HG02870 (cell line): Measurements from ENCODE around the gene SP3.

Experiments
- ATAC-seq: cut with Tn5 transposase; IDR thresholded peaks from one replicate; pipeline ENCODE4 v1.9.1; 2021; ENCODE audit warnings: mild to moderate bottlenecking, moderate library complexity; ENCODE audit not compliant: unreplicated experiment

Gene SP3

GRCh38 chr2:173997269-173997668 is 32.1 kb upstream of the SP3 start:
- peak; percentile 86 for ATAC-seq

DNA sequence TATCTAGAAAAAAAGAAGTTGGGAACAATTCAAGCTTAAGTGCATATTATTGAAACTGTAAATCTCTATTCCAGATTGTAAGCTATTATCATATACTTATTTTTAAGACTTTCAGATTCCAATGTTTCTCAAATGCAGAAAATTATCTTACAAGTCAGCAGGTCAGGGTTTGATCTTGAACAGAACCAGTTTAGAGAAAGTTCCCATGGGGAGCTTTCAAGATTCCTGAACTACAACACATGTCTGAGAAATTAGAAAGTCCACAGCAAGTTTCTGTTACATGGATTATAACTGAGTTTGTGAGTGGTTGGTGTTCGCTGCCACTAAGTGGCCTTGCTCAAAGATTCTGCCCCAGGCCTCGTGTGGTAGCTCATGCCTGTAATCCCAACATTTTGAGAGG is 31.6 kb upstream of the SP3 start:
- no peak for ATAC-seq

DNA sequence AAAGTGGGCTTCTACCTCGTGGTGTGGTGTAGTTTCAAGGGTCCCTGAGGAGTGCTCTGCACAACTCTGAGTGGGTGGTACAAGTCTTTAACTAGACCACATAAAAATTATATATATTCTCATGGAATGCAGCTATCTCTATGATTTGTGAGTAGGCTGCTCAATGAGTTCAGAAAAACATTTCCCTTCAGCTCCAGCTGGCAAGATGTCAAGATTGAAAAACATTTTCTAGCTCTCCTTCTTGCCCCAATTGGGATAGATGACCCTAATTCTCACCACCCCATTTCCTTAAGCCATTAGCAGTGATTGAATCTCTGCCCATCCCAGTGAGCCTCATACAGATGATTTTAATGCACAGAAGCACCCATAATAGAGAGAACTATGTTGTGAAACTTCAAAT is 28.3 kb upstream of the SP3 start:
- no peak for ATAC-seq

- ATAC-seq = no peak
These were observed 26.8 kb upstream of the SP3 start for GRCh38 chr2:173991856-173992588.

DNA sequence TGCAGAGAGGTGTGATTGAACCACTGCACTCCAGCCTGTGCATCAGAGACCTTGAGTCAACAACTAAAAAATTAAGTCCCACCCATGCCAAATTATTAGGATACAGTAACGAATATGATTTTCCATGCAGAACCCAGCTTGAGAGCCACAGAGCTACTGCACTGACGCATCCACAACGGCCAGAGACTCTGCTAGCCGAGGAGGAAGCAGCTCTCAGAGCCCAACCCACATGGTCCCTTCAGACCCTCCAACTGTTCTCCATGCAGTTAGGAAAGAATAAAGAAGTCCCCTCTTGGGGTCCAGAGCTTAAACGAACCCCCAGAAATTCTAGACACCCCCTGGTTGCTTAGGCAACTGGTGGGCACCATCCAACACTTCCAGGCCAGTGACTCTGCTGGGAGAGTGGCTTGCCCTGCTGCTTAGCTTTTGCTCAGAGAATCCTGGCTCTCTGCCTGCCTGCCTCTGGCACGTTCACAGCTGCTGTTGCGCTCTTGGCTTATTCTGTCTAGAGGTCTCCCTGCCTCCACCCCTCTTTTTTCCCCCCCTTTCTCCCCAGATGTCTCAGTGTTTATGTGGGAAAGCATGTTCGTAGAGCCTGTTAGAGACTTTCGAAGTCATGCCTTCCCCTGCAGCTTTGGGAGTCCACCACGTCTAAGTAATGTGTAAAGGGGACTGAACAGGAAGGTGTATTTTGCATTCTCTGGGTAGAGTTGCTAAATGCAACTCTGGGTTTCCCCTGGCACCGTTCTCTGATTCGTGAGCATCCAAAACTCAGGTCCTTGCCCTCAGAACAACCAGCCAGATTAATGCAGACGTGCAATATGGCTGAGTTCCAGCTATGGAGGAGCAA is 26.0 kb upstream of the SP3 start:
- peak; percentile 62 for ATAC-seq

DNA sequence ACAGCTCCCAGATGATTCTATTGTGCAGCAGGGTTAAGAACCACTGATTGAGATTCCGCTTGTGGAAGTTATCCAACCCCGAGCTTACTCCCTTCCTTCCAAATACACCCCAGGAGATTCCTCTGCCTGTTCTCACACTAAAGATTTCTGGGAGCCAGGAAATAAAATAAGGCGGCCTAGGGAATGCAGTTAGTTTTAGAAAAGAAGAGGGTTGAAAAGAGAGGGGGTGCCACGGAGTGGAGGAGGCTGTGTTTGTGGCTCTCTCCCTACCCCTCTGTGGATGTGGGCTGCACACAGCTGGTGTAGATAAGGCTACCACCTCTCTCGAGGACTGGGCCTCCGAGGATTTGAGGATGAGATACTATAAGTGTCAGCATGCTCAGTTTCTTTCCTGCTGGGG is 25.1 kb upstream of the SP3 start:
- no peak for ATAC-seq

DNA sequence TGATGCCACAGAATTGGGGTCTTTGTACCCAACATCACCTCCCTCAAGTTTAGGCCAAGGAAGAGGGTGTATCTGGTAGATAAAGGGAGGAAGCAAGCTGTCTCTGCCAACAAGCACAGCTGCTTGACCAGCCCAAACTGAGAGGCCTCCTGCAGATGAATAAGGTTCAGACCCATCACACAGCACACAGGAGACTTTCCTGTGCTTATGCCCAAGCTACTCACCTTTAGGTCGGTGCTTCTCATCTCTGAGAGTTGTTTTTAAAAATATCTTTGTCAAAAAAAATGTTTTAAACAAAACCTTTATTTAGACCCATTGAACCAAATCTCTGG is 24.7 kb upstream of the SP3 start:
- no peak for ATAC-seq

GRCh38 chr2:173989160-173989883 is 24.1 kb upstream of the SP3 start:
- ATAC-seq = no peak

DNA sequence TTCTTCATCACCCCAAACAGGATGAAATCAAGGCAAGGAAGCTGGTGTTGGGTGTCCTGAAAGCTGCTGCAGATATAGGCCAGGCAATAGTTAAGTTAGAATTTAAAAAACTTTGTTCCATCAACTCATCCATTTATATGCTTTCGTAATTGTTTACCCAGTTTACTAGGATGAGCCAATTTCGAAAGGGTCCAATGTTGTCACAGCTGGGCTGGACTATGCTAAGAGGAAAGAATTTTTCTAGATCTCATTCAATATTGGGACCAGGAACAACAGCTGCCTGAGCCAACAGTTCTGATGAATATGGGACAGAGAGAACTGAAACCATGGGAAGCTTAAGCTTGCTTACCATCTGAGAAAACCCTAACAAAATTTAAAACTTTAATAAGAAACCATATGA is 21.6 kb upstream of the SP3 start:
- ATAC-seq = no peak

DNA sequence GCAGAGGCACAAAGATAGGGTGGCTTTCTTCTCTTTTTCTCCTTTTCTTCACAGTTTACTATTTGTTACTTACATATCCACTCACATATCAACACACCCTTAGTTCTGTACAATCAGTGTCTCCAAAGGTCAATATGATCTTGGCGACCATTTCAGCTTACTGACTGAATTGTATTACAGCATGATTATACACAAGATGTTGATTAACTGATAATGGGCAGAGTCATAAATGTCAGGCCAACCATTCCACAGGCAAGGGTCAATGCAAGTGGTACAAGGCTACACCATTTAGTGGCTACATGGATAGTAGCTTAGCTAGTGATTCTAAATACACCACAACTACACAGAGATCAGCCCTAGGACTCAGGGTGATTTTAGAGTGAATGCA is 20.4 kb upstream of the SP3 start:
- no peak for ATAC-seq

DNA sequence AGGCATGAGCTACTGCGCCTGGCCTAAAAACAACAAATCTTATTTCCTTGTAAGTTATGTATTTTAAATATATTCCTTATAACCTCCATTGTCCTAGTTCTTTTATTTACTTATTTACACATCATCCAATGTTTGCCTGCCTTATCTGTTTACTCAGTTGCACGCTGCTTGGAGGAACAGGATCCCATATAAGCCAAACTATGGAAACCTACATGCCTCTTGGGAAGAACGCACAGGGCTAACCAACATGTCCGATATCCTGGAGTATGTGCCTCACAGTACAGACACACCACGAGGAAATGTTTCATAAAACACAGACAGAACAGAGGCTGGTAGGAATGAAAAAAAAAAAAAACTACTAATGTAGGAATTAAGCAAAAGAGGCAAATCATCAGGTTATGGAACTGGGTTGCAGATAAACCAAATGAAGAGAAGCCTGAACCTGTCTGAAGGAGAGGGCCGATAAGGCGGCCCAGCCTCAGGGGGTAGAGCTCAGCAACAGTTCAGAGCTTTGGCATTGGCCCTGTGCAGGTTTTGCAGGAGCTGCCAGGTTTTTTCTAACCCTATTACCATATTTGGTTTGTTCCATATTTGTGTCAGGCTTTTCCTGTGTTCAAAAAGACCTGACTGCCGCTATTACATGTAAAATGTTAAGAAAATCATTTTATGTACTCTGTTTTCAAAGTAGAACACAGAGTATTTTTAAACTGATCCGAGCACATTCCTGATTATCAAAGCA is 19.9 kb upstream of the SP3 start:
- ATAC-seq = no peak

DNA sequence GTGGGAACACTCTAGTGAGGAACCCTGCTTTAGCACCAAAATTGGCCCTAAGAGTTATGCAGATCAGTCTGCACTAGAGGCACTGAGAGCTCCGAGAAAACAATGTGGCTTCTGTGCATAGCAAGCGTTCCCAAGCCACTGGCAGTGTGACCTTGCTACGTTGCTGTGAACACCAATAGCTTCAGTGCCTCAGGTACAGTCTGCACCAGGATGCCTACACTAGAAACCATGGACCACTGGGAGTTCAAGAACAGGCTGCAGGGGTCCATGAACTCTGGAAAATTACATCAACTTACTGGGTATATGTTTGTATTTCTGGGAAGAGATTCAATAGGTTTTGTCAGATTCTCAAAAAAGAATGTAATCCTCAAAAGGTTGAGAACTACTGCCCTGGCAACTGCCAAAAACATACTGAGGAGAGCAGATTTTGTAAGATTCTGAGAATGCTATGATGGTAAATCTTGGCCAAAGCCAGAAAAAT is 18.3 kb upstream of the SP3 start:
- no peak for ATAC-seq

- ATAC-seq = no peak
These were observed 17.7 kb upstream of the SP3 start for GRCh38 chr2:173982918-173983317.

DNA sequence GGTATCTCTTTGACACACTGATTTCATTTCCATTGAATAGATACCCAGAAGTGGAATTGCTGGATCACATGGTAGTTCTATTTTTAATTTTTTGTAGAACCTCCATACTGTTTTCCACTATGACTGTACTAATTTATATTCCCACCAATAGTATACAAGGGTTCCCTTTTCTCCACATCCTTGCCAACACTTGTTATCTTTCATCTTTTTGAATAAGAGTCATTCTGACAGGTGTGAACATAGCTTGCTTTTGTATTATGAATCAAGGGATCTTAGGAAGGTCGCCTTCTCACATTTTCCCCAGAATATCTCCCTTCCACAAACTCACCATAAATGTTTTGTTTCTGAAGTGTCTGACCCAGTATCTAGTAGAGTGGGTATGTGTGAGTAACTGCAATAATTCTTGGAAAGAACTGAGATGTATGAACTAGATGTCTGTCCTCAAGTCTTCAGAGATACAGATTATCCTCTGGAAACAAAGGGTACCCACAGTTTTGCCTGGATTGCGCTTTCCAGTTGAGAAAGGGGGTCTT is 17.1 kb upstream of the SP3 start:
- ATAC-seq = no peak

DNA sequence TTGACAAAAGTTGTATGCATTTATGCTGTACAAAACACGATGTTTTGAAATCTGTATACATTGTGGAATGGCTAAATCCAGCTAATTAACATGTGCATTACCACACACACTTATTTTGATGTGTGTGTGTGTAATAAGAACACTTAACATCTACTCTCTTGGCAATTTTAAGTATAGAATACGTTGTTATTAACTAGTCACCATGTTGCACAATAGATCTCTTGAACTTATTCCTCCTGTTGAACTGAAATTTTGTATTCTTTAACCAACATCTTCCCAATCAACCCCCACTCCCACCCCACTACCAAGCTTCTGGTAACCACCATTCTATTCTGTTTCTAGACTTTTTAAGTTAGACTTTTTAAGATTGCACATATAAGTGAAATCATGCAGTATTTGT is 16.3 kb upstream of the SP3 start:
- ATAC-seq = no peak

DNA sequence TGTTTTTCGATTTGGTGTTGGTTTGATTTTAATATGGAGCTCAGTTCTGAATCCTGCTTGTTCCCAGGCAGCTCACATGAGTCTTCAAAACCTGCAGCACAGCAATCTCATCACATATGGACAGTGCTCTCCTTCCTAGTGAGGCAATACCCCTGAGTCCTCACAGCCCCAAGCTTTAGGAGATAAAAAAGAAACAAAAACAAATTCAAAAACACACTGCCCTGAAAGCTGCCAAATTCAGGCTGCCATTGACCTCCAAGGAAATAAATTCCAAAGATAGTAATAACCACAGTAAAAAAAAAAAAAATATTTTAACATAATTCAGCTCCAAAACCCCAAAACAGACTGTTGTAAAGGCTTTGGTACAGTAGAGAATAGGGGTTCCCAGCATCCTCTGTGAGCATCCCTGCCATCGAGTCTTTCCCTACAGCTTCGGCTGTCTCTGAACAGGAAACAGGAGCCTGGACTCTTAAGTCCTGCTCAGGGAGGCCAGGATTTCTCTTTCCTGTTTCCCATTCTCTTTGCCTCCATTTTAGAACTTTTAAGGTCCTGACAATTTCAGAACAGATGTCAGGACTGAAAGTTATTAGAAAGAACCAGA is 14.7 kb upstream of the SP3 start:
- no peak for ATAC-seq

DNA sequence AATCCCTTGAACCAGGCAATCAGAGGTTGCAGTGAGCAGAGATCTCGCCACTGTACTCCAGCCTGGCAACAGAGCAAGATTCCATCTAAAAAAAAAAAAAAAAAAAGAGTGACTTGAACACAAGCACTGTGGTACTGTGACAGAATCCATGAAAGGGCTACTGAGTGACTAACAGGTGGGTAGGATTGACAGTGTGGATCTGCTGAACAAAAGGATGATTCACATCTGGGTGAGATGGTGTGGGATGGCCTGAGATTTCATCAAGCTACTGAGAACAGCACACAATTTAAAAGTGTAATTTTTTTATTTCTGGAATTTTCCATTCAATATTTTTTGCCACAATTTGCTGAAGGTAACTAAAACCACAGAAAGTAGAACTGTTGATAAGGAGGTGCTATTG is 13.3 kb upstream of the SP3 start:
- ATAC-seq = no peak

GRCh38 chr2:173972636-173973035 is 7.5 kb upstream of the SP3 start:
- ATAC-seq = no peak

GRCh38 chr2:173972165-173972564 is 7.0 kb upstream of the SP3 start:
- no peak for ATAC-seq

GRCh38 chr2:173970516-173970924 is 5.3 kb upstream of the SP3 start:
- no peak for ATAC-seq
